K562 (cell line): ENCODE results near the gene CMTM8. TPM values are rescaled to one million over a fixed set of nuclear protein-coding genes. Genes with fewer than 3 reads are reported as not detected.
A peak's percentile ranks its signal among the peaks of the same experiment; 100 is the strongest.

Source experiments
- ATAC-seq: fragments of 200-7000 bp; cut with Tn5 transposase; 3 replicates; pipeline ENCODE4 v1.9.1; 2020; ENCODE audit warnings: moderate library complexity
- BruUV-seq: library from RNA; stranded (reverse); fragments of 400-500 nt; replicated peaks from 2 replicates; lab custom pipeline; 2021; lab: Mats Ljungman, UMichigan
- CTCF ChIA-PET: fragments of 300-600 bp; formaldehyde crosslinking; extraction: SDS; loops from one replicate; lab custom pipeline; 2021; ENCODE audit warnings: low intra/inter-chr PET ratio; lab: Yijun Ruan, JAX
- POLR2A ChIA-PET: fragments of 300-600, 350-650 bp; sonication (Branson Sonifier 250); formaldehyde crosslinking; extraction: SDS; loops from one replicate; lab custom pipeline; 2021; ENCODE audit warnings: antibody characterized with exemption, inconsistent platforms; lab: Yijun Ruan, JAX
- DNase-seq, 4 experiments: peaks; one replicate each; pipeline versions ENCODE4 v3.0.0 to v3.0.0-alpha.2; 2011 to 2018; ENCODE audit warnings: low spot score in 3 of 4, mixed read lengths in 3 of 4; ENCODE audit errors: extremely low read depth in 1 of 4
- FAIRE-seq: peaks from 2 replicates; lab custom pipeline; 2011; peaks lifted over from hg19 to GRCh38; lab: Jason Lieb, UNC
- H2AFZ ChIP-seq: 2 replicates; pipeline ENCODE4 v1.6.0; 2011; ENCODE audit warnings: low read depth, low read length, control low read depth, inconsistent platforms
- H3K27ac ChIP-seq: fragments of 200-600 bp; 3 replicates; pipeline ENCODE4 v1.8.0; 2011; ENCODE audit warnings: low read depth, mild to moderate bottlenecking, control low read depth, inconsistent platforms, low read length, moderate library complexity, mixed read lengths; ENCODE audit errors: extremely low read depth
- H3K27me3 ChIP-seq, 2 experiments: fragments of 300-600 bp in 1 of 2; 2 replicates in 1 of 2; 3 replicates in 1 of 2; pipeline versions ENCODE4 v1.6.0 to v1.8.0; 2011; ENCODE audit warnings: inconsistent platforms in 2 of 2, low read length in 2 of 2, mild to moderate bottlenecking in 1 of 2, mixed read lengths in 1 of 2, moderate library complexity in 1 of 2; ENCODE audit not compliant: control insufficient read depth in 2 of 2, insufficient read depth in 2 of 2
- H3K36me3 ChIP-seq: fragments of 300-600 bp; 3 replicates; pipeline ENCODE4 v1.8.0; 2011; ENCODE audit warnings: mild to moderate bottlenecking, low read length, inconsistent platforms; ENCODE audit not compliant: control insufficient read depth, insufficient read depth
- H3K4me1 ChIP-seq, 2 experiments: fragments of 200-600 bp in 1 of 2; replicated peaks in 1 of 2; 2 replicates in 1 of 2; 3 replicates in 1 of 2; pipeline versions ENCODE4 v1.5.1 to v1.8.0; 2011; ENCODE audit warnings: inconsistent platforms in 2 of 2, low read length in 2 of 2, mild to moderate bottlenecking in 1 of 2, mixed read lengths in 1 of 2, moderate library complexity in 1 of 2; ENCODE audit not compliant: control insufficient read depth in 2 of 2, insufficient read depth in 2 of 2
- H3K4me2 ChIP-seq: 2 replicates; pipeline ENCODE4 v1.6.1; 2011; ENCODE audit warnings: low read length, control low read depth, inconsistent platforms, mixed read lengths; ENCODE audit not compliant: insufficient read depth
- H3K4me3 ChIP-seq: fragments of 200-600 bp; sonication (generic), shearing (Covaris generic); 2 replicates; pipeline ENCODE4 v1.5.1; 2016; ENCODE audit warnings: control low read depth, inconsistent platforms
- H3K79me2 ChIP-seq: fragments of 200-600 bp; 3 replicates; pipeline ENCODE4 v1.8.0; 2011; ENCODE audit warnings: low read length, inconsistent platforms; ENCODE audit not compliant: control insufficient read depth, insufficient read depth
- H3K9ac ChIP-seq, 2 experiments: 2 replicates each; pipeline versions ENCODE4 v1.6.0 to v1.6.1; 2011; ENCODE audit warnings: low read depth in 2 of 2, low read length in 2 of 2, control low read depth in 1 of 2, inconsistent platforms in 1 of 2, mild to moderate bottlenecking in 1 of 2, mixed read lengths in 1 of 2; ENCODE audit not compliant: insufficient read depth in 1 of 2
- H3K9me1 ChIP-seq: one replicate; pipeline ENCODE4 v1.6.0; 2011; ENCODE audit warnings: inconsistent platforms, mild to moderate bottlenecking, low read length, moderate library complexity; ENCODE audit not compliant: control insufficient read depth, insufficient read depth
- H3K9me3 ChIP-seq: replicated peaks from 2 replicates; pipeline ENCODE4 v1.5.1; 2011; ENCODE audit warnings: low read depth, low read length, inconsistent platforms; ENCODE audit not compliant: control insufficient read depth, insufficient read depth
- H4K20me1 ChIP-seq: replicated peaks from 2 replicates; pipeline ENCODE4 v1.6.1; 2011; ENCODE audit warnings: low read length, inconsistent platforms, mixed read lengths; ENCODE audit not compliant: control insufficient read depth, insufficient read depth
- ASH1L ChIP-seq: fragments of 450-650 bp; IDR thresholded peaks from 2 replicates; pipeline ENCODE4 v1.6.1; 2018; ENCODE audit warnings: borderline replicate concordance, mild to moderate bottlenecking, low read depth; ENCODE audit not compliant: partially characterized antibody
- WGBS: fragments of 100-300 bp; shearing (Covaris generic); methylation state at CpG from one replicate; pipeline ENCODE4 v1.1.6; 2016; ENCODE audit warnings: low coverage, mixed read lengths; ENCODE audit not compliant: insufficient coverage; ENCODE audit errors: missing lambda C conversion rate; 5-methylcytosine and 5-hydroxymethylcytosine counted together
- in situ Hi-C: fragments of 300-500 bp; cut with MboI; formaldehyde crosslinking; loops from 4 replicates; pipeline ENCODE4 v1.15.0; 2018; ENCODE audit warnings: inconsistent platforms, mixed read lengths
- intact Hi-C: fragments of 100-400 bp; cut with micrococcal nuclease; formaldehyde crosslinking; loops from 2 replicates; pipeline ENCODE4 v1.14.2; 2022
- polyA plus RNA-seq, 8 experiments: library from polyadenylated mRNA; depleted of rRNA in 4 of 8; stranded (reverse) in 5 of 8; unstranded in 3 of 8; fragments of >200 nt; fragmentation: Nextera tagmentation in 2 of 8; fragmentation: Illumina TruSeq in 1 of 8; extraction: Ambion mirVana in 2 of 8; extraction: Trizol in 1 of 8; gene quantifications; 2 replicates each; pipeline versions ENCODE4 v1.2.1 to v1.2.3, GENCODE V29; 2011 to 2014; ENCODE audit warnings: inconsistent platforms in 1 of 8, missing spikeins in 1 of 8
- total RNA-seq, 7 experiments: library from RNA; depleted of rRNA in 6 of 7; stranded (reverse); fragments of >200 nt in 6 of 7; fragmentation: Illumina TruSeq in 2 of 7; extraction: Trizol in 2 of 7; gene quantifications; 2 replicates each; pipeline versions ENCODE4 v1.2.1 to v1.2.3, GENCODE V29; 2011 to 2021; ENCODE audit warnings: low replicate concordance in 1 of 7
- TF ChIP-seq, protein P1 (sequence below): fragments of 450-650 bp; IDR thresholded peaks from 2 replicates; pipeline ENCODE4 v1.6.1; 2018; ENCODE audit not compliant: partially characterized antibody

Gene CMTM8
- total and polyA plus RNA-seq, 9 of the 15 experiments (the other 6 are each of a cell fraction or from before 2014, with no cell fraction given), result not detected

DNA sequence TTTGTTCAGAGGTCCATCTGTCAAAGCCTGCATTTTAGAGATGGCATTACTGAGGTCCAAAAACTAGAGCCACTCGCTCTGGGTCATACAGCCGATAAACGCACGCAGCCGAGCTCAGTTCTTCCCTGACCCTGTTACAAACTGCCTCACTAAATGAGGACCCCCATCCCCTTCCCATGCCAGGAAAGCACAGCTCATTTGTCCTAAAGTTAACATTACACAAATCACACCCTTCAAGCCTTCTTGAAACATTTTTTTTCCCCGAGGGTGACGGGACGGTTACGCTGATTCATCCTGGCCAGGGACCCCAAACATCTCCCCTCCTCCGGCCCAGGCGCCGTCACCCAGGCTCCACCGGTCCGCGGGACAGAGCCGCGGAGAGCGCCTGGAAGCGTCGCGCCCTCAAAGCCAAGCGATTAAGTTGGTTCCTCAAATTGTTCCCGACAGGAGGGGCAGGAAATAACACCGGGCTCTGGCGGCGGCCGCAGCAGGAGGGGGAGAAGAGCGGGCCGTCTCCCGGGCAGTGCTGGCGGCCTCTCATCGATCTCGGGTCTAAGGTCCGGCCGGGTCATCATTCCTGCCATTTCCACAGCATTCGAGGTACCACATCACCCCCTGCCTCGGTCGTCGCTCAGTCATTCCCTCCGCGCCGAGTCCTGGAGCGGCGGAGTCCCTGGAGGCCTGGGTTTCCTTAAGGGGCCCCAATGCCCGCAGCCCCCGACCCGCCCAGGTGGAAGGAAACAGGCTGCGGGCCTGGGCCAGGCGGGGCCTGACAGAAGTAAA lies 619 bp upstream of the CMTM8 start:
- no peak for DNase-seq
- Histone ChIP-seq H3K9me1 (no peaks in the 10 kb centered on the region), H3K27ac (no peak overlapping the region), H4K20me1 (no peaks in the 10 kb centered on the region), H3K79me2 (no peaks in the 10 kb centered on the region), H3K36me3 (no peaks in the 10 kb centered on the region), H3K27me3 (peaks cover 28 to 41% of the 10 kb centered on the region in 2 experiments), H3K9ac (no peak overlapping the region), H3K4me3 (no peak overlapping the region), H3K4me1 (peaks cover 0 to 15% of the 10 kb centered on the region in 2 experiments; a peak in 2 of 5 replicates), H3K4me2 (no peak overlapping the region), H3K9me3 (no peaks in the 10 kb centered on the region), H2AFZ (no peak overlapping the region)
- CTCF ChIA-PET, result no interaction called here
- intact Hi-C loops, result no loop called here
- 7% methylated on average over 44 of the region's 49 CpGs for WGBS
- no peak for FAIRE-seq
- POLR2A ChIA-PET, result no interaction called here
- no TSS peak for BruUV-seq
- peak; percentile 20 for ATAC-seq
- in situ Hi-C loops, result no loop called here
- TF ChIP-seq, protein P1, sequence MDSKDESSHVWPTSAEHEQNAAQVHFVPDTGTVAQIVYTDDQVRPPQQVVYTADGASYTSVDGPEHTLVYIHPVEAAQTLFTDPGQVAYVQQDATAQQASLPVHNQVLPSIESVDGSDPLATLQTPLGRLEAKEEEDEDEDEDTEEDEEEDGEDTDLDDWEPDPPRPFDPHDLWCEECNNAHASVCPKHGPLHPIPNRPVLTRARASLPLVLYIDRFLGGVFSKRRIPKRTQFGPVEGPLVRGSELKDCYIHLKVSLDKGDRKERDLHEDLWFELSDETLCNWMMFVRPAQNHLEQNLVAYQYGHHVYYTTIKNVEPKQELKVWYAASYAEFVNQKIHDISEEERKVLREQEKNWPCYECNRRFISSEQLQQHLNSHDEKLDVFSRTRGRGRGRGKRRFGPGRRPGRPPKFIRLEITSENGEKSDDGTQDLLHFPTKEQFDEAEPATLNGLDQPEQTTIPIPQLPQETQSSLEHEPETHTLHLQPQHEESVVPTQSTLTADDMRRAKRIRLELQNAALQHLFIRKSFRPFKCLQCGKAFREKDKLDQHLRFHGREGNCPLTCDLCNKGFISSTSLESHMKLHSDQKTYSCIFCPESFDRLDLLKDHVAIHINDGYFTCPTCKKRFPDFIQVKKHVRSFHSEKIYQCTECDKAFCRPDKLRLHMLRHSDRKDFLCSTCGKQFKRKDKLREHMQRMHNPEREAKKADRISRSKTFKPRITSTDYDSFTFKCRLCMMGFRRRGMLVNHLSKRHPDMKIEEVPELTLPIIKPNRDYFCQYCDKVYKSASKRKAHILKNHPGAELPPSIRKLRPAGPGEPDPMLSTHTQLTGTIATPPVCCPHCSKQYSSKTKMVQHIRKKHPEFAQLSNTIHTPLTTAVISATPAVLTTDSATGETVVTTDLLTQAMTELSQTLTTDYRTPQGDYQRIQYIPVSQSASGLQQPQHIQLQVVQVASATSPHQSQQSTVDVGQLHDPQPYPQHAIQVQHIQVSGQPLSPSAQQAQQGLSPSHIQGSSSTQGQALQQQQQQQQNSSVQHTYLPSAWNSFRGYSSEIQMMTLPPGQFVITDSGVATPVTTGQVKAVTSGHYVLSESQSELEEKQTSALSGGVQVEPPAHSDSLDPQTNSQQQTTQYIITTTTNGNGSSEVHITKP, result peak; percentile 40
- TF ChIP-seq ASH1L, result no peak
